OCI-LY7 (cell line): ENCODE data around the gene ZNF202. TPM values are rescaled to one million over a fixed set of nuclear protein-coding genes. Genes with fewer than 3 reads are reported as not detected.

Experiments used
- BruUV-seq: library from RNA; stranded (reverse); fragments of 400-500 nt; replicated peaks from 2 replicates; lab custom pipeline; 2021; lab: Mats Ljungman, UMichigan
- CTCF ChIA-PET: fragments of 300-600 bp; sonication (Branson Sonifier 250); formaldehyde crosslinking; loops from one replicate; lab custom pipeline; 2022; ENCODE audit warnings: antibody characterized with exemption; ENCODE audit not compliant: unreplicated experiment; lab: Charles Lee
- POLR2A ChIA-PET: fragments of 300-600 bp; sonication (Branson Sonifier 250); formaldehyde crosslinking; loops from one replicate; lab custom pipeline; 2022; ENCODE audit warnings: antibody characterized with exemption; lab: Charles Lee
- DNase-seq: peaks from one replicate; pipeline ENCODE4 v3.0.0-alpha.2; 2015; ENCODE audit warnings: low spot score
- H2AFZ ChIP-seq: fragments of 200-600 bp; sonication (generic), shearing (Covaris generic); 2 replicates; pipeline ENCODE4 v1.6.1; 2014; ENCODE audit warnings: mild to moderate bottlenecking, antibody characterized with exemption, low read length, moderate library complexity
- H3K27ac ChIP-seq: fragments of 200-600 bp; sonication (generic); 2 replicates; pipeline ENCODE4 v1.5.1; 2014; ENCODE audit warnings: mixed run types, low read depth, mild to moderate bottlenecking, moderate library complexity, low read length, inconsistent platforms; ENCODE audit not compliant: poor library complexity, severe bottlenecking
- H3K36me3 ChIP-seq: fragments of 200-600 bp; sonication (generic); 2 replicates; pipeline ENCODE4 v1.6.1; 2014; ENCODE audit warnings: mild to moderate bottlenecking, antibody characterized with exemption, low read length, moderate library complexity, mixed read lengths; ENCODE audit not compliant: insufficient read depth
- H3K4me1 ChIP-seq: fragments of 200-600 bp; sonication (generic); 2 replicates; pipeline ENCODE4 v1.5.1; 2014; ENCODE audit warnings: mild to moderate bottlenecking, low read length; ENCODE audit not compliant: insufficient read depth, poor library complexity, severe bottlenecking
- H3K4me2 ChIP-seq: fragments of 200-600 bp; sonication (generic); 2 replicates; pipeline ENCODE4 v1.6.1; 2014; ENCODE audit warnings: mild to moderate bottlenecking, low read length
- H3K4me3 ChIP-seq: fragments of 200-600 bp; sonication (generic); 2 replicates; pipeline ENCODE4 v1.5.1; 2014; ENCODE audit warnings: mild to moderate bottlenecking, low read depth, low read length; ENCODE audit not compliant: poor library complexity, severe bottlenecking
- H3K79me2 ChIP-seq: fragments of 200-600 bp; sonication (generic); 2 replicates; pipeline ENCODE4 v1.6.1; 2016; ENCODE audit warnings: low read depth, mild to moderate bottlenecking, low read length, moderate library complexity, mixed read lengths; ENCODE audit not compliant: insufficient read depth
- H3K9me2 ChIP-seq: fragments of 200-600 bp; sonication (generic); 2 replicates; pipeline ENCODE4 v1.6.1; 2016; ENCODE audit warnings: mild to moderate bottlenecking, low read length, mixed read lengths; ENCODE audit not compliant: insufficient read depth
- H3K9me3 ChIP-seq: fragments of 200-600 bp; sonication (generic); 2 replicates; pipeline ENCODE4 v1.6.1; 2014; ENCODE audit warnings: mild to moderate bottlenecking, mixed run types, low read length, mixed read lengths
- H4K20me1 ChIP-seq: fragments of 200-600 bp; sonication (generic); 2 replicates; pipeline ENCODE4 v1.6.1; 2014; ENCODE audit warnings: mild to moderate bottlenecking, antibody characterized with exemption, low read length, moderate library complexity, mixed read lengths; ENCODE audit not compliant: insufficient read depth
- CTCF ChIP-seq: fragments of 200-600 bp; sonication (generic); conservative IDR thresholded peaks from 2 replicates; pipeline ENCODE4 v1.5.1; 2014; ENCODE audit warnings: mild to moderate bottlenecking, antibody characterized with exemption, low read length, moderate library complexity, mixed read lengths
- EZH2phosphoT487 ChIP-seq: fragments of 200-600 bp; sonication (generic); IDR thresholded peaks from 2 replicates; pipeline ENCODE4 v1.6.1; 2018; ENCODE audit warnings: low read depth, borderline replicate concordance, mild to moderate bottlenecking, mixed run types, antibody characterized with exemption, low read length, moderate library complexity, mixed read lengths
- intact Hi-C: fragments of 100-400 bp; cut with micrococcal nuclease; formaldehyde crosslinking; loops from one replicate; pipeline ENCODE4 v1.10.0; 2022; ENCODE audit not compliant: unreplicated experiment
- small RNA-seq: library from RNA; depleted of rRNA; stranded (forward); fragments of <200 nt; gene quantifications from one replicate; pipeline ENCODE3, GENCODE V24; 2014
- total RNA-seq, 2 experiments: library from RNA; depleted of rRNA in 1 of 2; stranded (reverse); fragments of >200 nt in 1 of 2; shearing (Covaris generic) in 1 of 2; gene quantifications; 2 replicates each; pipeline ENCODE4 v1.2.3, GENCODE V29; 2014 to 2022

Gene ZNF202
- total RNA-seq, 2 experiments from 2014 or later = 15.5 to 19.6 TPM

- intact Hi-C loops = no loop called here
- H3K4me2 ChIP-seq = no peak overlapping the region
- no peaks in the 10 kb centered on the region for H4K20me1 ChIP-seq
- H3K9me3 ChIP-seq = no peaks in the 10 kb centered on the region
- CTCF ChIA-PET = no interaction called here
- TF ChIP-seq EZH2phosphoT487 (no peak), CTCF (no peak)
- no peak overlapping the region for H3K27ac ChIP-seq
- POLR2A ChIA-PET = interaction anchor here (1.3 kb wide), 1 partner anchor 8 kb away, joined by 4 read pairs; no protein-coding TSS in a partner anchor
- H2AFZ ChIP-seq = no peak overlapping the region
- H3K9me2 ChIP-seq = no peaks in the 10 kb centered on the region
- H3K4me1 ChIP-seq = no peaks in the 10 kb centered on the region
- no peak for DNase-seq
- H3K36me3 ChIP-seq = no peaks in the 10 kb centered on the region
- no peaks in the 10 kb centered on the region for H3K79me2 ChIP-seq
- no peak overlapping the region for H3K4me3 ChIP-seq
- no TSS peak for BruUV-seq
These were observed 64.0 kb downstream of the ZNF202 start for GRCh38 chr11:123677510-123677909.

DNA sequence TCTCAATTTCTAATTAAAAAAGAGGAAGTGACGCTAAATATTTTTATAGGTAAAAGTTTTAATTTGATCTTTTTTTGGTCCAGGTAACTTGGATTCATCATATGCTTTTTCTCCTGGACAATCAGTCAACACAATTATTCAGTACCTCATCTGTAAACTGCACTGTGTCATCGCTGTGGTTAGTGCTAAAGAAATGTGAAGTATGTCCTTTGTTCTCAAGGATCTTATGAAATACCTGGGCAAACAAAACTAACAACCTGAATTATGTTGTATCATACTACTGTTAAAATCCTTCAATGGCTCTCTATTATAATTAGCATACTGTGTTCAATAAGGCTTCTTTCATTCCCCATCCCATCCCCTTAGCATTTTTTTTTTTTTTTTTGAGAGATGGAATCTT lies 67.2 kb downstream of the ZNF202 start:
- intact Hi-C loops = no loop called here
- no TSS peak for BruUV-seq
- TF ChIP-seq CTCF = no peak
- TF ChIP-seq EZH2phosphoT487 = no peak
- Histone ChIP-seq H3K9me2 (no peaks in the 10 kb centered on the region), H3K36me3 (no peaks in the 10 kb centered on the region), H3K27ac (no peak overlapping the region), H4K20me1 (no peaks in the 10 kb centered on the region), H3K79me2 (no peaks in the 10 kb centered on the region), H3K4me2 (no peak overlapping the region), H3K4me3 (no peak overlapping the region), H3K4me1 (no peaks in the 10 kb centered on the region), H2AFZ (no peak overlapping the region), H3K9me3 (no peaks in the 10 kb centered on the region)
- ChIA-PET CTCF (no interaction called here), POLR2A (interaction anchor here (0.6 kb wide), 1 partner anchor 34 kb away, joined by 4 read pairs; no protein-coding TSS in a partner anchor)
- no peak for DNase-seq

Small RNA genes within 50 kb of the gene (small RNA-seq; reads per million reads assigned to genes)
- gene RNU1-21P = not detected

Other genes starting within 250 kb of the ZNF202 start
- not detected in 2 replicates for gene SCN3B, start 87.0 kb downstream of the ZNF202 start, total RNA-seq (2014; rRNA removed; shearing (Covaris generic))
- gene SCN3B, start 87.0 kb downstream of the ZNF202 start, total RNA-seq (2022) = not detected in 2 replicates
- gene OR6X1, start 12.9 kb upstream of the ZNF202 start, total RNA-seq (2014; rRNA removed; shearing (Covaris generic)) = not detected in 2 replicates
- gene OR6X1, start 12.9 kb upstream of the ZNF202 start, total RNA-seq (2022) = not detected in 2 replicates
- gene OR6M1, start 64.7 kb upstream of the ZNF202 start, total RNA-seq (2014; rRNA removed; shearing (Covaris generic)) = not detected in 2 replicates
- not detected in 2 replicates for gene OR6M1, start 64.7 kb upstream of the ZNF202 start, total RNA-seq (2022)
- not detected in 2 replicates for gene TMEM225, start 144.0 kb upstream of the ZNF202 start, total RNA-seq (2014; rRNA removed; shearing (Covaris generic))
- not detected in 2 replicates for gene TMEM225, start 144.0 kb upstream of the ZNF202 start, total RNA-seq (2022)
- not detected in 2 replicates for gene OR8D4, start 160.5 kb upstream of the ZNF202 start, total RNA-seq (2014; rRNA removed; shearing (Covaris generic))
- gene OR8D4, start 160.5 kb upstream of the ZNF202 start, total RNA-seq (2022) = not detected in 2 replicates
- gene OR4D5, start 198.0 kb upstream of the ZNF202 start, total RNA-seq (2014; rRNA removed; shearing (Covaris generic)) = not detected in 2 replicates
- gene OR4D5, start 198.0 kb upstream of the ZNF202 start, total RNA-seq (2022) = not detected in 2 replicates
- not detected in 2 replicates for gene OR6T1, start 202.2 kb upstream of the ZNF202 start, total RNA-seq (2014; rRNA removed; shearing (Covaris generic))
- not detected in 2 replicates for gene OR6T1, start 202.2 kb upstream of the ZNF202 start, total RNA-seq (2022)
- not detected in 2 replicates for gene OR10S1, start 236.1 kb upstream of the ZNF202 start, total RNA-seq (2014; rRNA removed; shearing (Covaris generic))
- gene OR10S1, start 236.1 kb upstream of the ZNF202 start, total RNA-seq (2022) = not detected in 2 replicates